Peyer's patch (tissue), 4 donors: ENCODE results near the gene ST7.

Experiments used
- POLR2A ChIP-seq, 2 donors: fragments of 450-650 bp; IDR thresholded peaks; one replicate each; pipeline ENCODE4 v1.5.1; 2017; ENCODE audit warnings: antibody characterized with exemption in 2 of 2, mild to moderate bottlenecking in 2 of 2, moderate library complexity in 2 of 2
- TF ChIP-seq, protein P1 (sequence below), 6 experiments: fragments of 450-650 bp in 4 of 6; fragments of 200-600 bp in 2 of 6; sonication (generic) in 1 of 6; IDR thresholded peaks; one replicate each; pipeline ENCODE4 v1.5.1; 2017 to 2019; ENCODE audit warnings: antibody characterized with exemption in 6 of 6, mild to moderate bottlenecking in 3 of 6, moderate library complexity in 1 of 6

DNA sequence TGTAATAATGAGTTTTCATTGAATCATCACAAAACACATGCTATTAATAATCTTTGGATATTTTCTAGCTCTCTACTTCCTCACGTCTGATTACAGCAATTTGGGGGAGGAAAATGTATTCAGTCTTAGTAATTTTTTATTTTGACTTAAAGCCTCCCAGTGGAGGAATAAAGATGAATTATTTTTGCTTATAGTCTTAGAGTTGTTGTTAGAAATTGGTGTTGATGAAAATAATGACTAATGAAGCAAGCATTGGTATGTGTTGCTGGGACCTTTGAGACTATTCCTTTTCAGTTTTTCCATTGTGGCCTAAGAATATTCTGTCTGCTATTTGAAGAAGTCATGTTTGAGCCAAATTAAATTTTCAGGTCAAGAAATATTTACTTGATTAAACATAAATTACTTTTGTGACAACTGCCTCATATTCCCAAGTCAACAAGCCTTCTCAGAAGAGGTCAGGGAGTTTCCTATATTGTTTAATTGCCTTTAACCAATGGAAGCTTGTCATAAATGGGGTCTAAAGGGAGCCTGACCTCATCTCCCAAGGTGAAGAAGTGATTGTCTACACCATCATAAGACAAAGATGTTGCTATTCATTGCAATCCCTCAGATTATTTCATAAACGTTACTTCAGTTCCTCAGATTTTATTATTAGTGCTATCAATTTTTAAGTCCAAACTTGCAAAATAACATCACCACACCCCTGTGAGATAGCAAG is 90.0 kb downstream of the ST7 start:
- TF ChIP-seq, protein P1, sequence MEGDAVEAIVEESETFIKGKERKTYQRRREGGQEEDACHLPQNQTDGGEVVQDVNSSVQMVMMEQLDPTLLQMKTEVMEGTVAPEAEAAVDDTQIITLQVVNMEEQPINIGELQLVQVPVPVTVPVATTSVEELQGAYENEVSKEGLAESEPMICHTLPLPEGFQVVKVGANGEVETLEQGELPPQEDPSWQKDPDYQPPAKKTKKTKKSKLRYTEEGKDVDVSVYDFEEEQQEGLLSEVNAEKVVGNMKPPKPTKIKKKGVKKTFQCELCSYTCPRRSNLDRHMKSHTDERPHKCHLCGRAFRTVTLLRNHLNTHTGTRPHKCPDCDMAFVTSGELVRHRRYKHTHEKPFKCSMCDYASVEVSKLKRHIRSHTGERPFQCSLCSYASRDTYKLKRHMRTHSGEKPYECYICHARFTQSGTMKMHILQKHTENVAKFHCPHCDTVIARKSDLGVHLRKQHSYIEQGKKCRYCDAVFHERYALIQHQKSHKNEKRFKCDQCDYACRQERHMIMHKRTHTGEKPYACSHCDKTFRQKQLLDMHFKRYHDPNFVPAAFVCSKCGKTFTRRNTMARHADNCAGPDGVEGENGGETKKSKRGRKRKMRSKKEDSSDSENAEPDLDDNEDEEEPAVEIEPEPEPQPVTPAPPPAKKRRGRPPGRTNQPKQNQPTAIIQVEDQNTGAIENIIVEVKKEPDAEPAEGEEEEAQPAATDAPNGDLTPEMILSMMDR (IDR thresholded peaks at IDR 0.05): no peak
- no peak for TF ChIP-seq POLR2A (IDR thresholded peaks at IDR 0.05)
